Measurements from ENCODE around the gene POU2F3.

Gene POU2F3

DNA sequence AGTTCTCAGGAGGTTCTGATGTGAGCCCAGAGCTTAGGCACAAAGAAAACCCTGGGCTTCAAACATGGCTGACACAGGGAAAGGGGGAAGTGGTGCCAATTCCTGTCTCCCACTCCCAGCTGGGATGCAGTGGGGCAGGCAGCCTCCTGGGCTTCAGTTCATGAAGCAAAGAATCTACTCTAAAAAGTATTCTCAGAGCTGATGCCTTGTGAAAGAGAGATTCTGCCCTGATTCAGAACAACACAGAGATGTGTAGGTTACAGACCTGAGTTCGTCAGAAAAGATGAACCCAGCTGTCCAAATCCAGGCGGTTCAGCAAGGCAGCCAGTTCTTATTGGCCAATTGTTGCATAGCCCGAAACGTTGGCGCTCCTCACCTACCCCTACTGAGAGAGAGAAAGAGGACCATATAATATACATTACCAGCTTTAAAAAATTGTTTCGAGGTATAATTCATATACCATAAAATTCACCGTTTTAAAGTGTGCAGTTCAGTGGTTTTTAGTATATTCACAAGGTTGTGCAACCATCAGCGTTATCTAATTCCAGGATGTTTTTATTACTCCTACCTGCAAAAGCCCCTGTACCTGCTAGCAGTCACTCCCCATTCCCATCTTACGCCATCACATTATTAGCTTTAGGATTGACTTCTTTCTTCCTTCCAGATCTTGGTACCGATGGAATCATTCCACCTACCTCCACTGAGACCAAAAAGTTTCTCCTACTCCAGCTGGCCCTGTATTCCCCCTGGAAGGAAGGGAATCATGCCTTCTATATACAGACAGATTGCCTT lies 77.9 kb downstream of the POU2F3 start:
- TF ChIP-seq, protein P1, sequence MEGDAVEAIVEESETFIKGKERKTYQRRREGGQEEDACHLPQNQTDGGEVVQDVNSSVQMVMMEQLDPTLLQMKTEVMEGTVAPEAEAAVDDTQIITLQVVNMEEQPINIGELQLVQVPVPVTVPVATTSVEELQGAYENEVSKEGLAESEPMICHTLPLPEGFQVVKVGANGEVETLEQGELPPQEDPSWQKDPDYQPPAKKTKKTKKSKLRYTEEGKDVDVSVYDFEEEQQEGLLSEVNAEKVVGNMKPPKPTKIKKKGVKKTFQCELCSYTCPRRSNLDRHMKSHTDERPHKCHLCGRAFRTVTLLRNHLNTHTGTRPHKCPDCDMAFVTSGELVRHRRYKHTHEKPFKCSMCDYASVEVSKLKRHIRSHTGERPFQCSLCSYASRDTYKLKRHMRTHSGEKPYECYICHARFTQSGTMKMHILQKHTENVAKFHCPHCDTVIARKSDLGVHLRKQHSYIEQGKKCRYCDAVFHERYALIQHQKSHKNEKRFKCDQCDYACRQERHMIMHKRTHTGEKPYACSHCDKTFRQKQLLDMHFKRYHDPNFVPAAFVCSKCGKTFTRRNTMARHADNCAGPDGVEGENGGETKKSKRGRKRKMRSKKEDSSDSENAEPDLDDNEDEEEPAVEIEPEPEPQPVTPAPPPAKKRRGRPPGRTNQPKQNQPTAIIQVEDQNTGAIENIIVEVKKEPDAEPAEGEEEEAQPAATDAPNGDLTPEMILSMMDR (IDR thresholded peaks at IDR 0.05; ENCODE audit: insufficient read depth, missing control alignments) = no peak
- DNase-seq (ENCODE audit: insufficient read length, low spot score) (no peak), FAIRE-seq (no peak)

DNA sequence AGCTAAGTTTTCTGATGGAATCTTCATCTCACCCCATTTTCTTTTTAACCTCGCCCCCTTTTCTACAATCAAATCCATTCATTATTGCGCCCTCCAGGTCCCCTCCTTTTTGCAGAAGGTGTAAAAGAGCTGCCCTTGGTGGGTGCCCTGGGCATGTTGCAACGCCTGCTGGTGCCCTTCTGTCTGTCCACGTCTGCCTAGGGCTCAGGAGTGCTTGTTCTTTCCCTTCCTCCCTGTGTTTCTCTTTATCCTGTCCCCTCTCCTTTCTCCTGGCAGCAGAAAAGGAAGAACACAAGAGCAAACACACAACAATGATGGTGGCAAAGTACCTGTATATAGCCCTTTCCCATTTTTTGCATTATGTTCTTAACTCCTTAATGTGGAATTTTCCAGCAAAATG lies 79.0 kb downstream of the POU2F3 start:
- FAIRE-seq (no peak), DNase-seq (ENCODE audit: insufficient read length, low spot score) (no peak)
- TF ChIP-seq, protein P1 (IDR thresholded peaks at IDR 0.05; ENCODE audit: insufficient read depth, missing control alignments) = no peak

DNA sequence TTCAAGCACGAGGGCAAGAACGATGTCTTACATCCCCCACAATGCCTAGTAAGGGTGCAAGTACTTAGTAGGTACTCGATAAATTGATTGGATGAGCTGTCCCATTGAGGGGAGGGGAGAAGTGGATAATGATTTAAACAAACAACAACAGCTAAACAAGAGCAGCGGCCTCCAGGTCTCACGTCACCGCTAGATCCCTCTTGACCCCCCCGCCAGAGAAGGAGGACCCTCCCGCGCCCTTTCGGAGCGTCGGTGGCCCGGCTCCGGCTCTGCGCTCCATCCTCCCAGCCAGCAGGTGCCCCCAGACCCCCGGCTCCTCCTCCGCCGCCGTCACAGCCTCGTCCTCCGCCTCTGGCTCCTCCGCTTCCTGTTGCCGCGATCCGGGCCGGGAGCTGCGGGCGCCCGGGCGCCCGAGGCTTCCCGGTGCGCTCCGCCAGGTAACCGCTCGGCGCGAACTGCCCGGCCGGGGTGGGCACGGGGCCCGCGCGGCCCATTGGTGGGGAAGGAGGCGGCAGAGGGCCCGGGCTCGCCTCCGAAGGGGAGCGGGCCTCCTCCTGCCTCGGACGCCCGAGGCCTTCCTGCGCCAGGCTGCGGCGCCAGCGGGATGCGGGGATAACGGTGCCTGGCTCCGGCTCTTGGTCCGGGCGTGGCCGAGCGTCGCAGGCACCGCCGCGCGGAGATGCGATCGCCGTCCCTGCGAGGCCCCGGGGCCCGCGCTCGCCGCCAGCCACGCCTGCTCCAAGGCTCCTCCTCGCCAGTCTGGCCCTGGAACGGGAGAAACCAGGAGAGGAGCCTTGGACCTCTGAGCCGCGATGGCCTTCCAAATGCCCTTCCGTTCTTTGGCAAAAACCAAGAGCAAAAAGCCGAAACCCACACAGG lies 85.2 kb downstream of the POU2F3 start, which contains the start of gene TLCD5:
Gene TLCD5 (plus strand): TSS at position 368 of the 879 bp plus-strand sequence. CDS start 2,143 bp downstream, outside the sequence.
- TF ChIP-seq, protein P1 (IDR thresholded peaks at IDR 0.05; ENCODE audit: insufficient read depth, missing control alignments) = peak; percentile 19
- DNase-seq (ENCODE audit: insufficient read length, low spot score) = no peak
- no peak for FAIRE-seq

DNA sequence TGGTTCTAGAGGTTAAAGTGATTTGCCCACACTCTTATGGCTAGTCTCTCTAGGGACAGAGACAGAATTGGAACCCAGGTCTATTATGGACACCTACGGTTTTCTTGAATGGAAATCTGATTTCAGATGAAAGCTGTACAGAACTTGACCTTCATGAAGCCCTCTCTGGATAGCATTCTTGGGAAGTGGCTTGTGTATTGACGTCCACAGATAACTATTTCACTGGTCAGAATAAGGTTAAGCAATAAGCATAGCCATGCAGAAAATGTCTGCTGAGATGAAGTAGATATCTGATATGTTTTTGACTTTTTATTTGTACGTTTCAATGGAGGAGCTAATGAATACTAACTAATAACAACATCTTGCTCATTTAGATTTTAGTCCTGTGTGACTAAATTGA lies 86.3 kb downstream of the POU2F3 start:
- TF ChIP-seq, protein P1 (IDR thresholded peaks at IDR 0.05; ENCODE audit: insufficient read depth, missing control alignments) = no peak
- DNase-seq (ENCODE audit: insufficient read length, low spot score) (no peak), FAIRE-seq (no peak)

DNA sequence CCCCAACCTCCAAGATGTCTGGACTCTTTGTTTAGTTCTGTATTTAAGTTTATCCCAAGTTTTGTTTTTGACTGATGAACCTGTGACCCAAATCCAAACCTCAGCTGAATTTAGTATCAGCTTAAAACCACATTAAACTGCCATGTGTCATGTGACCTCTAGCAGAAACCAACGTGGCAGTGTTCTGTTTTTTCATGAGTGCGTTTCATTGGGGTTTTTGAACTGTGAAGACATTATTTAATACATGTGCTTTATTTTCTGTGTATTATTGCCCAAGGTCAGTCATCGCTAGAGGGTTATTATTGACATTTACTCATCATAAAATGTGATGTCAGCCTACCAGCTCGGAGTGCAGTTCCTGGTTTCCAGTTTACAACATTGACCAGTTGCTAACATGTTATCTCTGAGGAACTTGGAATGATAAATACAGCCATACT lies 86.9 kb downstream of the POU2F3 start:
- TF ChIP-seq, protein P1 (IDR thresholded peaks at IDR 0.05; ENCODE audit: insufficient read depth, missing control alignments) = no peak
- no peak for FAIRE-seq
- DNase-seq (ENCODE audit: insufficient read length, low spot score) = no peak

DNA sequence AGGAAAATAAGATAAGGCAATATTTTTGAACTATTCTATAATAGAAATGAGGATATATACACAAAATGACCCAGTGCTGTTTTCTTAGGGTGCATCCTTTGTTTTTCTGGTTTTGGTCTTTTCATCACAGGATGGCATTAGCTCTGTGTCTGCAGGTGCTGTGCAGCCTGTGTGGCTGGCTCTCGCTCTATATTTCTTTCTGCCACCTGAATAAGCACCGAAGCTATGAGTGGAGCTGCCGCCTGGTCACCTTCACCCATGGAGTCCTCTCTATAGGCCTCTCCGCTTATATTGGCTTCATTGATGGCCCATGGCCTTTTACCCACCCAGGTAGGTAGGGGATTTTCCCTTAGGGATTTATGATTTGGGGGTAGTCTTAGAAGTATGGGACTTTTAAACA lies 87.4 kb downstream of the POU2F3 start:
- TF ChIP-seq, protein P1 (IDR thresholded peaks at IDR 0.05; ENCODE audit: insufficient read depth, missing control alignments) = no peak
- DNase-seq (ENCODE audit: insufficient read length, low spot score) (no peak), FAIRE-seq (no peak)

Measured in D721Med (cell line).